H1 (cell line): ENCODE measurements around the gene TPM2.

ENCODE experiments used
- ATF3 ChIP-seq: IDR thresholded peaks from 2 replicates; pipeline ENCODE4 v1.6.1; 2011; ENCODE audit warnings: low read depth, mild to moderate bottlenecking, low read length; ENCODE audit not compliant: insufficient read depth
- CTCF ChIP-seq, 3 experiments: IDR thresholded peaks; 1 replicate in 2 of 3; 2 replicates in 1 of 3; pipeline versions ENCODE4 v1.5.1 to v1.6.1; 2011; ENCODE audit warnings: low read length in 3 of 3, mild to moderate bottlenecking in 3 of 3, inconsistent platforms in 2 of 3, low read depth in 1 of 3, moderate library complexity in 1 of 3; ENCODE audit not compliant: insufficient read depth in 1 of 3; ENCODE audit errors: control extremely low read depth in 1 of 3
- EZH2 ChIP-seq: fragments of 200-600 bp; sonication (generic); IDR thresholded peaks from 2 replicates; pipeline ENCODE4 v1.7.1; 2012; ENCODE audit warnings: low read depth, mild to moderate bottlenecking, moderate library complexity, low read length, inconsistent platforms; ENCODE audit not compliant: severe bottlenecking
- JUN ChIP-seq: IDR thresholded peaks from 2 replicates; pipeline ENCODE4 v1.6.1; 2011; ENCODE audit warnings: low read depth, mild to moderate bottlenecking, improper control_type of control experiment, low read length
- MAX ChIP-seq: IDR thresholded peaks from 2 replicates; pipeline ENCODE4 v1.6.1; 2012; ENCODE audit warnings: inconsistent platforms
- POLR2A ChIP-seq, 2 experiments: IDR thresholded peaks; 1 replicate in 1 of 2; 2 replicates in 1 of 2; pipeline ENCODE4 v1.6.1; 2011; ENCODE audit warnings: low read depth in 2 of 2, low read length in 2 of 2, mild to moderate bottlenecking in 2 of 2; ENCODE audit errors: control extremely low read depth in 1 of 2
- SP1 ChIP-seq: IDR thresholded peaks from 2 replicates; pipeline ENCODE4 v1.6.1; 2011; ENCODE audit warnings: low read depth, low read length
- TAF1 ChIP-seq: IDR thresholded peaks from 2 replicates; pipeline ENCODE4 v1.6.1; 2011; ENCODE audit warnings: mild to moderate bottlenecking, low read depth, low read length
- TEAD4 ChIP-seq: IDR thresholded peaks from 2 replicates; pipeline ENCODE4 v1.6.1; 2012; ENCODE audit warnings: low read depth, low read length, inconsistent platforms, mixed read lengths
- USF2 ChIP-seq: IDR thresholded peaks from 2 replicates; pipeline ENCODE4 v1.6.1; 2011; ENCODE audit warnings: low read length, improper control_type of control experiment

GRCh38 chr9:35656348-35656747 lies 33.4 kb downstream of the TPM2 start:
- TF ChIP-seq TEAD4 (no peak), POLR2A (IDR thresholded peaks at IDR 0.05; ENCODE audit: control extremely low read depth in 1 of 2, low read depth in 2 of 2, low read length in 2 of 2) (no peak), CTCF (IDR thresholded peaks at IDR 0.05; ENCODE audit: control extremely low read depth in 1 of 3, insufficient read depth in 1 of 3, low read depth in 1 of 3, low read length in 3 of 3) (no peak), JUN (no peak), MAX (no peak), ATF3 (no peak), TAF1 (no peak), EZH2 (no peak), SP1 (no peak), USF2 (no peak)
